Activated CD4-positive, alpha-beta T cell treated with anti-CD3 and anti-CD28 coated beads for 4 hours (primary cell): ENCODE results near the gene LRRC17.

Experiments
- DNase-seq, 2 donors: peaks; one replicate each; pipeline ENCODE4 v3.0.0-alpha.2; 2020

The LRRC17 gene

GRCh38 chr7:102912742-102913141, at the start of gene LRRC17:
Gene LRRC17 (plus strand): TSS chr7:102913000. CDS start chr7:102933914, 20,914 bp downstream.
- DNase-seq, result no peak

GRCh38 chr7:102864958-102865357, 47.8 kb upstream of the LRRC17 start:
- no peak for DNase-seq

- no peak for DNase-seq
Measured at GRCh38 chr7:102866535-102867215, 46.1 kb upstream of the LRRC17 start.

GRCh38 chr7:102869195-102869594, 43.6 kb upstream of the LRRC17 start:
- DNase-seq, result no peak

- no peak for DNase-seq
Measured at GRCh38 chr7:102872460-102872859, 40.3 kb upstream of the LRRC17 start.

GRCh38 chr7:102873470-102874165, 39.2 kb upstream of the LRRC17 start:
- no peak for DNase-seq

- DNase-seq, result no peak
Measured at GRCh38 chr7:102874166-102874829, 38.5 kb upstream of the LRRC17 start.

- DNase-seq, result no peak
Measured at GRCh38 chr7:102874966-102875365, 37.8 kb upstream of the LRRC17 start.

GRCh38 chr7:102875700-102876295, 37.0 kb upstream of the LRRC17 start:
- peak; percentile 1 to 3 for DNase-seq

- no peak for DNase-seq
Measured at GRCh38 chr7:102883098-102883860, 29.5 kb upstream of the LRRC17 start.

- DNase-seq, result no peak
Measured at GRCh38 chr7:102888561-102889233, 24.1 kb upstream of the LRRC17 start.

- DNase-seq, result no peak
Measured at GRCh38 chr7:102889851-102890250, 22.9 kb upstream of the LRRC17 start.

GRCh38 chr7:102890292-102890970, 22.4 kb upstream of the LRRC17 start:
- DNase-seq, result no peak

- no peak for DNase-seq
Measured at GRCh38 chr7:102890971-102891692, 21.7 kb upstream of the LRRC17 start.

GRCh38 chr7:102891693-102892261, 21.0 kb upstream of the LRRC17 start:
- no peak for DNase-seq

GRCh38 chr7:102892631-102893278, 20.0 kb upstream of the LRRC17 start:
- DNase-seq, result no peak

GRCh38 chr7:102895602-102896001, 17.2 kb upstream of the LRRC17 start:
- no peak for DNase-seq

- DNase-seq, result no peak
Measured at GRCh38 chr7:102896585-102896984, 16.2 kb upstream of the LRRC17 start.

- DNase-seq, result no peak
Measured at GRCh38 chr7:102897211-102897631, 15.6 kb upstream of the LRRC17 start.
